ENCODE results near the gene FBXL12.

GRCh38 chr19:9835507-9835949 is 16.6 kb upstream of the FBXL12 start:
- TF ChIP-seq CTCF (IDR thresholded peaks at IDR 0.05) = no peak
- TF ChIP-seq POLR2A (IDR thresholded peaks at IDR 0.05) = no peak

Data from thyroid gland (tissue), 4 donors.